ENCODE measurements around the gene HMGCL.

Gene HMGCL

GRCh38 chr1:23810818-23811540 is 14.2 kb downstream of the HMGCL start:
- no peak for DNase-seq (ENCODE audit: extremely low read depth, low read depth)
- no peak overlapping the region for H3K4me3 ChIP-seq (replicated peaks; ENCODE audit: low read depth, low read length)
- TF ChIP-seq CTCF (IDR thresholded peaks at IDR 0.05; ENCODE audit: low read depth, low read length, missing control alignments) = peak; percentile 65

GRCh38 chr1:23809751-23810171 is 15.5 kb downstream of the HMGCL start:
- H3K4me3 ChIP-seq (replicated peaks; ENCODE audit: low read depth, low read length) = no peak overlapping the region
- DNase-seq (ENCODE audit: extremely low read depth, low read depth) = no peak
- peak; percentile 90 for TF ChIP-seq CTCF (IDR thresholded peaks at IDR 0.05; ENCODE audit: low read depth, low read length, missing control alignments)

- no peak for TF ChIP-seq CTCF (IDR thresholded peaks at IDR 0.05; ENCODE audit: low read depth, low read length, missing control alignments)
- no peak for DNase-seq (ENCODE audit: extremely low read depth, low read depth)
- no peak overlapping the region for H3K4me3 ChIP-seq (replicated peaks; ENCODE audit: low read depth, low read length)
Measured at GRCh38 chr1:23807453-23807852, 17.8 kb downstream of the HMGCL start.

GRCh38 chr1:23806280-23806679 is 18.9 kb downstream of the HMGCL start:
- no peak for TF ChIP-seq CTCF (IDR thresholded peaks at IDR 0.05; ENCODE audit: low read depth, low read length, missing control alignments)
- H3K4me3 ChIP-seq (replicated peaks; ENCODE audit: low read depth, low read length) = no peak overlapping the region
- no peak for DNase-seq (ENCODE audit: extremely low read depth, low read depth)

GRCh38 chr1:23805025-23805424 is 20.2 kb downstream of the HMGCL start:
- DNase-seq (ENCODE audit: extremely low read depth, low read depth) = no peak
- H3K4me3 ChIP-seq (replicated peaks; ENCODE audit: low read depth, low read length) = no peak overlapping the region
- TF ChIP-seq CTCF (IDR thresholded peaks at IDR 0.05; ENCODE audit: low read depth, low read length, missing control alignments) = no peak

- TF ChIP-seq CTCF (IDR thresholded peaks at IDR 0.05; ENCODE audit: low read depth, low read length, missing control alignments) = peak; percentile 10
- H3K4me3 ChIP-seq (replicated peaks; ENCODE audit: low read depth, low read length) = no peak overlapping the region
- DNase-seq (ENCODE audit: extremely low read depth, low read depth) = no peak
Measured at GRCh38 chr1:23804183-23804835, 20.9 kb downstream of the HMGCL start.

All from HFF-Myc (cell line).